ENCODE data around the gene CLDN20. TPM values are rescaled to one million over a fixed set of nuclear protein-coding genes. Genes with fewer than 3 reads are reported as not detected.

The CLDN20 gene
- total RNA-seq, 1 donor from 2014 or later: not detected

GRCh38 chr6:155274106-155274505 is 10.3 kb downstream of the CLDN20 start:
- peaks cover 4% of the 10 kb centered on the region for H3K36me3 Mint-ChIP-seq (ENCODE audit: low read depth)
- no peak for TF ChIP-seq CTCF (conservative IDR thresholded peaks at IDR 0.05)
- H3K4me3 Mint-ChIP-seq: no peak overlapping the region
- peaks cover 59% of the 10 kb centered on the region for H3K4me1 Mint-ChIP-seq
- no peak for DNase-seq (ENCODE audit: low read depth, low spot score)
- H3K27me3 Mint-ChIP-seq (ENCODE audit: low read depth): no peaks in the 10 kb centered on the region
- H3K9me3 Mint-ChIP-seq: no peaks in the 10 kb centered on the region
- H3K27ac Mint-ChIP-seq (ENCODE audit: unreplicated experiment): no peak overlapping the region

GRCh38 chr6:155274533-155274932 is 10.7 kb downstream of the CLDN20 start:
- H3K36me3 Mint-ChIP-seq (ENCODE audit: low read depth): peaks cover 7% of the 10 kb centered on the region
- no peak for TF ChIP-seq CTCF (conservative IDR thresholded peaks at IDR 0.05)
- H3K27ac Mint-ChIP-seq (ENCODE audit: unreplicated experiment): no peak overlapping the region
- no peaks in the 10 kb centered on the region for H3K27me3 Mint-ChIP-seq (ENCODE audit: low read depth)
- no peak overlapping the region for H3K4me3 Mint-ChIP-seq
- peaks cover 59% of the 10 kb centered on the region for H3K4me1 Mint-ChIP-seq
- H3K9me3 Mint-ChIP-seq: no peaks in the 10 kb centered on the region
- no peak for DNase-seq (ENCODE audit: low read depth, low spot score)

- Mint-ChIP-seq H3K4me3 (no peak overlapping the region), H3K36me3 (ENCODE audit: low read depth) (peaks cover 12% of the 10 kb centered on the region), H3K9me3 (no peaks in the 10 kb centered on the region), H3K4me1 (peaks cover 54% of the 10 kb centered on the region), H3K27ac (ENCODE audit: unreplicated experiment) (no peak overlapping the region), H3K27me3 (ENCODE audit: low read depth) (no peaks in the 10 kb centered on the region)
- TF ChIP-seq CTCF (conservative IDR thresholded peaks at IDR 0.05): no peak
- DNase-seq (ENCODE audit: low read depth, low spot score): no peak
These were observed 12.1 kb downstream of the CLDN20 start for GRCh38 chr6:155275808-155276480.

GRCh38 chr6:155276638-155277037 is 12.8 kb downstream of the CLDN20 start:
- H3K36me3 Mint-ChIP-seq (ENCODE audit: low read depth): peaks cover 12% of the 10 kb centered on the region
- H3K27ac Mint-ChIP-seq (ENCODE audit: unreplicated experiment): no peak overlapping the region
- H3K4me1 Mint-ChIP-seq: peaks cover 51% of the 10 kb centered on the region
- no peaks in the 10 kb centered on the region for H3K27me3 Mint-ChIP-seq (ENCODE audit: low read depth)
- no peak overlapping the region for H3K4me3 Mint-ChIP-seq
- H3K9me3 Mint-ChIP-seq: no peaks in the 10 kb centered on the region
- DNase-seq (ENCODE audit: low read depth, low spot score): no peak
- no peak for TF ChIP-seq CTCF (conservative IDR thresholded peaks at IDR 0.05)

- no peak for TF ChIP-seq CTCF (conservative IDR thresholded peaks at IDR 0.05)
- H3K27me3 Mint-ChIP-seq (ENCODE audit: low read depth): no peaks in the 10 kb centered on the region
- H3K4me1 Mint-ChIP-seq: peaks cover 35% of the 10 kb centered on the region
- H3K9me3 Mint-ChIP-seq: no peaks in the 10 kb centered on the region
- no peak overlapping the region for H3K4me3 Mint-ChIP-seq
- H3K36me3 Mint-ChIP-seq (ENCODE audit: low read depth): peaks cover 10% of the 10 kb centered on the region
- no peak overlapping the region for H3K27ac Mint-ChIP-seq (ENCODE audit: unreplicated experiment)
- DNase-seq (ENCODE audit: low read depth, low spot score): no peak
These were observed 14.7 kb downstream of the CLDN20 start for GRCh38 chr6:155278319-155279049.
